ENCODE results near the gene APOBEC2.

APOBEC2 gene

DNA sequence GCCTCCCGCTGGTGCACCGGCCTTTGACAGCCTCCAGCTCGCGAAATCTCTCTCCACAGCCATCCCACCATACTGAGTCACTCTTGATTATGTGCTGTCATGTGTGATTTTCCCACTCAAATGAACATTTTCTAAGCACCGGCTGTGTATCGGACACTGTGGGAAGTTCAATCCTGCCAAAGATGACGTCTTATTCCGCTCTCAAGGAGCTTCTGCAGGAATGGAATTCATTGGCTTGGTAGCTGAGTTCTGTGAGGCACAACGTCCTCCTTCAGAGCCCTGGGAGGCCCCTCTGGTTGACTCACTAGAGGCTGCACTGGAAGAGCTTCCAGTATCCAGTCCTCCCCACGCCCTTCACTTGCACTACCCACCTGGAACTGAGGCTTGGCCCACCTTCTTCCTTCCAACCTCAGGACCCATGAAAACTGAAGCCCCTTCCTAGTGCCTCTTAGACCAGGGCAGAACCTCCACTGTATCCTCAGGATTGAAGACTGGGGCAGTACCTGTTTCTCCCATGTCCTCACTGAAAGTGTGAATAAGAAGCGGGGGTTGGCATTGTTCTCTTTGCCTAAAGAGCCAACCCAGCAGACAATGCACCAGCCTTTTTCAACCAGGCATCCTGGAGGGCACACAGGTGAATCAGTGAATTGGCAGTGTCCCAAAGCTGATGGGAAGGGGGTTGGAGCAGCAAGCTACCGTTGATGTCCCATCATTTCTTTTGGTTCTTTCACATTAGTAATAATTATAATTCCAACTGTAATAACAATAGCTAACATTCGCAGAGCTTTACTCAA lies 15.7 kb upstream of the APOBEC2 start:
- DNase-seq (ENCODE audit: low spot score): no peak

DNA sequence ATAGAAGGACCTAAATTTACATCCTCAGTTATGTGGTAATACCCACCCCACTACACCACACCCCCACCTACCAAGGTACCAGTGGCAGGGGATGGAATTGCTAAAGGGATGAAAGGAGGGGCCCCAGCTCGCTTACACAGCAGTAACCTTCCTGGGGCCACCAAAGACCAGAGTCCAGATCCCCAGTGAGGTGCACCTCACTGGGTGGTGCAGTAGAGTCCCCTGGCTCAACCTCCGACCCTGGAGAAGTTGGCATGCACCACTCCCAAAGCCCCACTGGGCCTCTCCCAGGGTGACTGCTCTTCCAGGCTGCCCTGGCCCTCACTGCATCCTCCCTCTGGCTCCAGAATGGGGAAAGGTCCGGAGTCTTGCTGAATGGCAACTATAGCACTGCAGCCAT lies 14.8 kb upstream of the APOBEC2 start:
- DNase-seq (ENCODE audit: low spot score): no peak

DNA sequence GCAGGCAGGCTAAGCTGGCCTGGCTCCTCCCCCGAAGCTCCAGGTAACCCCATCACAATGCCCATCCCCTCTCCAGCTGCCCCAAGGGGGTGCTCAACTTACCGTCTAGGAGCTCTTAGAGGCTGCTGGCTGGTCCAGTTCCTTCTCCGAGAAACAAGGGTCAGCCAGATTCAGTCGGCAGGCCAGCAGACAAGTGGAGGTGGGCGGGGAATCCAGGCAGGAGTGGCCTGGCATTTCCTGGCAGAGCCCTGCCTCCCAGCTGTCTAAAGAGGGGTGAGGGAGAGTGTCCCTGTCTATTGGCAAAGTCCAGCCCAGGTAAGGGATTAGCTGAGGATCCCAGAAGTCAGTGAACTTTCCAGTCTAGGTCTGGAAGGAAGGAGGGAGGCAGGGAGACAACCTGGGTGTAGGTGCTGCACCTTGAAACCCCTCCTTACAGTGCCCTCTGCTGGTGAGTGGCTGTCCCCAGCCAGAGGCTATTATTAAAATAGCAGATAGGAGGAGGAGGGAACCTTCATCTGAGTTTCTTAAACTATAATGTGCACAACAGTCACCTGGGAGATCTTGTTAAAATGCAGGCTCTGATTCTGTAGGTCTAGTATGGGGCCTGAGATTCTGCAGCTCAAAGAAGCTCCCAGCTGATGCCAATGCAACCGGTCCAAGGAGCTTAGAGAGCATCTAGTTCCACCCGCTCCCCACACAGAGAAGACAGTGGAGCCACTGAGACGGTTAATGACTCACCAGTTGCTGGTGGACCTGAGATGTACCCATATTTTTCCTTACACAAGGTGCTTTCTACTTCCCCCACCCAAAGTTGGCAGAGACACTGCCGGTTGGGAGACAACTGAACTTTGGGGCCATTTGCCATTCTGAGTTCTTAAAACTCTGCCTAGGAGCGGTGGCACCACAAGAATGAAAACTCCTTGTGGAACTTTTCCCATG lies 13.7 kb upstream of the APOBEC2 start, which contains the start of gene UNC5CL:
Gene UNC5CL (minus strand): TSS at position 162 of the 939 bp plus-strand sequence. CDS start 4,147 bp downstream, outside the sequence.
- peak; percentile 82 for DNase-seq (ENCODE audit: low spot score)

DNA sequence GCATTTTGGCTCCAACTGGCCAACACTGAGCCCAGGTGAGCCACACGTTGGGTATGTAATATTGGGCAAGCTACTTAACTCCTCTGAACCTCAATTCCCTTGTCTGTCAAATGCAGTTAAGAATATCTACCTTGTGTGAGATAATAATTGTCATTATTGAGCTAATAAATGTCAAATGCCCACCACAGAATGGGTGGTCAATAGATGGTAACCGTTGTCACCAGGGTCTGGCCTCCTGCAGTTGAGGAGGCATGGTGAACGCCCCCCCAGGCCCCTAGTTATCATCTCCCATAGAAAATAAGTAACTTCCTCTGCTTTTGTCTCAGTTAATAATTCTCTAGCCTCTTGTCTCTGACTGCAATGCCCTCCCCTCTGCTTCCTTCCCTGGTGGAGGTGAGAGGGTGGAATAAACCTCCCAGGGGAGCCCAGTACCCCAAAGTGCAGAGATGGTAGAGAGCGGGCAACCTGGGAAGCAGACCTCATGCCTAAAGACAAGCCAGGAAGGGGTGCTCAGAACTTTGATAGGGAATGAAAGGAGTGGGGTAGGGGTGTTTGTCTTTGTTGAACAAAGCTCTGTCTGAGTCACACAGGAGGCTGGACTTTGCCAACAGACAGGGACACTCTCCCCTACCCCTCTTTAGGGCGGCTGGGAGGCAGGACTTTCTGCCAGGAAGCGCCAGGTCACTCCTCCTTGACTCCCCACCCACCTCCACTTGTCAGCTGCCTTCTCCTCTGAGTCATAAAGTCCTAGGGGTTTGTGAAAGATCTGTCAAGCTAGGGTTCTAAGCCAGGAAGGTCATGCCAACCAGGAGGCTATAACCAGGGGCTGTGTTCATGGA lies 12.7 kb upstream of the APOBEC2 start:
- DNase-seq (ENCODE audit: low spot score): no peak

DNA sequence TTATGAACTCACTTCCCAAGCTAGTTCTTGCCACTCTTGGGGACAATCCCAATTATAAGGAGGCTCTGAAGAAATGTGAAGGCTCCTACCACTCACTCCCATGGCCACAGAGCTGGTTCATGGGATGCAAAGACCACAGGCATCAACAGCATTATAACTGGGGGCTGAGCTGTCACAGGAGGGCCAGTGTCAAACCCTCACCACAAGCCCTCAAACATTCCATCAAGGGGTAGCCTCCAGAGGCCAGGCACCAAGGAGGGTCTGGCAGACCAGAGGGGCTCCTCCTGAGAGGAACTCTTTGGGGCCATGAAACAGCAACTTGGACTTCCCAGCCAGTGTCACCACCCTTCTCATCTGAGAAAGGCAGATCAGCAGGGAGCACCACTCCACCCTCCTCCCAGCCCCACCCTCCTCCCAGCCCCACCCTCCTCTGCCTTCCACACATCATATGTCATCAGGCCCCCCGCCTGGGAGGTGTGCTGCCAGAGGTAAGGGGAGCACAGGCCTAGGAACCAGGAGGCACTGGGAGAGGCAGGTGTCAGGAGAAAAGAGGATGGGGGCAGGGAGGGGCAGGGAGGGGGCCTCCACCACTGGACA lies 12.0 kb upstream of the APOBEC2 start:
- no peak for DNase-seq (ENCODE audit: low spot score)

DNA sequence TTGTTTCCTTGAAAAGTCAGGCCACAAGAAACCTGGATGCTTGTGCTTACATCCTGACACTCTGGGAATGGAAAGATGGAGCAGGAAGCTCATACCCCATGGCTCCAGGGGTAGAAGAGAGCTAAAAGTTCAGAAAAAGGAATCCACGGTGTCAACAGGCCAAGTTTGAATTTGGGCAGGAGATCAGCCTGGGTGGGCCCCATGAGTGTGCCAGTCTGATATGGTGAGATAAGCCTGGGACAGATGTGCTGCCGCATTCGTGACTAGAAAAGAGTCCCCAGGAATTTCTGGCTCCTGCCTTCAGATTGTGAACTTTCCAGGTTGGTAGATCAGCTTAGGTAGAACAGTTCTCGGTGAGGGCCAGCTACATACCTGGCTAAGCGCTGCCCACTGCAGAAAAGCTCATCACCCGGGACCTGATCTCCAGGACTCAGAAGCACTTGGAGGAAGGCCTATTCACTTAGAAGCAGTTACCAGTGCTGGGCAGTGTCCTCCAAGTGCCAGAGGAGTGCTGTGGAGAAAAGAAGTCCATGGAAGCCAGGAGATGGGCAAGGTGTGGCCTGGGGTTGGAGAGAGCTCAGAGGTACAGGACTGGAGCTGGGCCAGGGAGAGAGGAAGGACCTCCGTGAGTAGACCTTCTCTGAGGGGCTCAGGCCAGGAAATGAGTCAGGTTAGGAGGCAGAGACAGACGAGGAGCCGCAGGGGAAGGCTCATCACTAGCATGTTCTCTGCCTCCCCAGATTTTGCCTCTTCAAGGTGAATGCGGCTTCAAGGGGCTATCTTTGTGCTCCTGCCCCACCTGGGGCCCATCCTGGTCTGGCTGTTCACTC lies 10.6 kb upstream of the APOBEC2 start, which contains the start of gene TSPO2:
Gene TSPO2 (plus strand): TSS at position 242 of the 830 bp plus-strand sequence. CDS start 519 bp downstream, at position 761.
- no peak for DNase-seq (ENCODE audit: low spot score)

DNA sequence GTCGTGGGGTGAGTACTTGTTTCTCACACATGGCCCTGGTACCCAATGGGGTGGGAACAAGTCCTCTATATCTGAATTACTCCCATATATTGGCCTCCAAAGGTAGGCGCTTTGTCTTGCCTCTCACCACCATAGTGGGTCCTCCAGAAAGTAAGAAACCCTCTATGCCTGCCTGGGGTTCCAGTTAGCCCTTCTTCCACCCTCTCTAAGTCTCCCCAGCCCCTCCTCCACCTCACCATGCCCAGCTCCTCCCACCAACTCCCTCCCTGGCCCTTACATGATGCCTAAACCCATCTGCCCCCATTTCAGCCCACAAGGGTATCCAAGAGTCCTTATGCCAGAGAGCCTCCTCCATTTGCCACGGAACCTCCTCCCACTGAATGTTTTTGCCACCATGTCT lies 9.9 kb upstream of the APOBEC2 start:
- DNase-seq (ENCODE audit: low spot score): no peak

DNA sequence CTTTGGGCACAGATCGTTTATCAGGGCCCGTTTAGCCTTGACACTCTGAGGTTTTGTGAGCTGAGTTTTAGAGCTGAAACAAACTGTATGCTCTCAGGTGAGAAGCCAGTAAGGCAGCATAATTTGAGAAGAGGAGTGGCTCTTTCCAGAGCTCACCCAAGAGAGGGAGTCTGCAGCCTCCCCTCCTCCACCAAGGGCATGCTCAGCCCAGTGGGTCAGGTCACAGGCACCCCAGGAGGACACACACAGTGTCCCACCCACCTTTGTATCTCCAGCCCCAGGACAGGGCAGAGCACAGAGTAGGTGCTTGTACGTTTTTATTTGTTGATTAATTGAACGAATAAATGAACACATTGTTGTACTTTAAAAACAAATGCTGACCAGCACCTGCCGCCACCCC lies 7.3 kb upstream of the APOBEC2 start:
- no peak for DNase-seq (ENCODE audit: low spot score)

DNA sequence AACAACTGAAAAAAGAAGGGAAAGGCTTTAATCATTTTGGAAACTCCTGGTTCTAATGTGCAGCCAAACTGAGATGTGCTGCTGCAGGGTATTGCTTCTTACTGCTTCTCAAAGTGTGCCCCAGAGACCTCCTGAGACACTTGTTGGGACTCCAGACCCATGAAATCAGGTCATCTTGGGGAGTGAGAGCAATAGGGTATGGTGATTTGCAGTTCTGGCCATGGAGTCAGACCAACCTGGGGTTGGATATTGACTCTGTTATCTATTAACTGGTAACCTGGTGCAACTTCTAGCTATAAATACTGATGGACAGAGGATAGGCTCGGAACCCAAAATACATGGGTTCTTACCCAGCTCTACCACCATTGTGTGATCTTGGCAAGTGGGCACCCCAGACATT lies 6.9 kb upstream of the APOBEC2 start:
- DNase-seq (ENCODE audit: low spot score): no peak

DNA sequence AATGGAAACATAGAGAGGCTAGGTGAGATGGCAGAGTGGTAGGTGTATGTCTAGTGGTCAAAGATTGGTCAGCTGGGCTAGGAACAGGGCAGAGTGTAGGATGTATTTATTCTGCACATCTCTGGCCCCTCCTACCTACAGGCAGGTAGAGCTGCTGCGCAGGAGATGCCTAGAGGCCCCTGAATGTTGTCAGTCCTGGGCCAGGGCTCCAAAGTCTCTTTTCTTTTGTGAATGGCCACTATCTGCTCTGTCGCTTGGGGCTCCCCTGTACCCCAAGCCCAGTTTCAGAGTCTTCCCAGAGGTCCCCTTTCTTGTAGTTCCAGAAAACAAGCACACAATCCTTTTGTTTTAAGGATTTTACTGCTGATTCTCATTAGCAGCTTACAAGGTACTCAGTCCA lies 5.7 kb upstream of the APOBEC2 start:
- no peak for DNase-seq (ENCODE audit: low spot score)

DNA sequence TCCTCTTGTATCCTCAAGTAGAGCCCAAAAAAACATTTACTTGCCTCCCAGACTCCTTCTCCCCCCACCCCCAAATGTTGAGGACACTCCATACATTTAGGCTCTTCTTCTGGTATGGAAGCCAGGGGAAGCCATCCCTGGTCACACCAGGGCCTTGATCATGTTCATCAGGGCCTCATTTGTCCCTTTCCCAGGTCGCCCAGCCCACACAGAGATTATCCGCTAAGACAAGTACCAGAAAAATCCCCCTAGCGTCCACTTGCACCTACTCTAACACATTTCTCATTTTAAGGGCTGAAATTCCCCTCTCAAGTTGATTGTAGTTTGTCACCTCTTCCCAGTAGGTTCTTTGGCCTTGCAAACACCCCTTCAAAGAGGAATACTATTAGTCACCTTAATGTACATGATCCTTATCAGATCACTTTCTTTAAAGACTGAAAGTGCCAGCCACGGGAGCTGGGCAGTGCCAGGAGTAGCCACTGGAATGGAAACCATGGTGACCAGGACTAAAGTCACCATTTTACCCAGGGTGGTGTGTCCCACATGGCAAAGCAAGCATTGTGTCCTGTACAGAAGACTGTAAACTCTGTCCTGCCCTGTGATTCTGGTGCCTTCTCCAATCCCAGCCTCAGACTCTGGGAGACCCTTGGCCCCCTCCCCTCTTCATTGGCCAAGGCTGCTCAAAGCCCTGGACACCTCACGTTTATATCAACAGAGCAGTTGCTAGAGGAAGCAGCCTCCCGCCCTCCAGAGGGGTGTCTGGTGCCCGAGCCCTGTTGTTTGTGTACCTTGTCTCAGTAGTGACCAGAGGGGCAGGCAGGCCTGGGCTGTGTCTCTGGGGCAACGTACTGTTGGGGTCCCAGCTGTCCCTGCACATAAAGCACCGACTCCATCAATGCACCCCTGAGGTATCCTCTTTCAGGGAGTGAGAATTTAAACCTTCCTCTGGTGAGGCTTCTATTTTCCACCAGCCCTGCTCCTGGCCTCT lies 5.0 kb upstream of the APOBEC2 start:
- no peak for DNase-seq (ENCODE audit: low spot score)

DNA sequence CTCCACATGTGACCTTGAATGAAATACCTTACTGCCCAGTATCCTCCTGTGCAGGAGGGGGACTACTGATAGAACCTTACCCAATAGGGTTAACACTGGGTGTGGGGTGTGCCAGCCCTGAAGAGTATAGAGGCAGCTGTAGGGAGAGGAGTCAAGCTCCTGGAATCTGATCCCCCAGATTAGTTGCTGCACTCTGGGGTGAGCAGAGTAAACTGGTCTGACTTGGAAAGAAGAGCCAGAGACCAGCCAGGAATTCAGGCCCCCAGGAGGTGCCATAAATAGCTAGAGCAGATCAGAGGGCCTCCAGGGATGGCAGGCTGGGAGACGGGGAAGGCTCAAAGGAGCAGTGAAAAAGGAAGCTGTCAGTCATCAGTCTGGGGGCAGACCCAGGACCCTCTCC lies 3.5 kb upstream of the APOBEC2 start:
- DNase-seq (ENCODE audit: low spot score): no peak

DNA sequence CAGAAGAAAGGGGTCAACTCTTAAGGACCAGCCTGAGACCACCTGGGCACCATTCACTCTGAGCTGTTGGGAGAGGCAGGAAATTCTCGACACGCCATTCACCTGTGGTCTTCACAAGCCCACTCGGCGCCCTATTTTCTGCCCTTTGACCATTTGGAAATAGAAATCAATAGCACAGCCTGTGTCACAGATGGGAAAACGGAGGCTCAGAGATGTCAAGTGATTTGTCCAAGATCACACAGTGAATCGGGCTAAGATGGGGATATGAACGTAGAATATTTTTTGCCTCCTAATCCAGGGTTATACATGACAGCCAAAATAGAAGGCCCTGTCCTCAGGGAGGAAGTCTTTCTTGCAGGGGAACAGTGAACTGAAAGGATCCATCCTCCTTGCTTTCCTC lies 3.0 kb upstream of the APOBEC2 start:
- DNase-seq (ENCODE audit: low spot score): no peak

DNA sequence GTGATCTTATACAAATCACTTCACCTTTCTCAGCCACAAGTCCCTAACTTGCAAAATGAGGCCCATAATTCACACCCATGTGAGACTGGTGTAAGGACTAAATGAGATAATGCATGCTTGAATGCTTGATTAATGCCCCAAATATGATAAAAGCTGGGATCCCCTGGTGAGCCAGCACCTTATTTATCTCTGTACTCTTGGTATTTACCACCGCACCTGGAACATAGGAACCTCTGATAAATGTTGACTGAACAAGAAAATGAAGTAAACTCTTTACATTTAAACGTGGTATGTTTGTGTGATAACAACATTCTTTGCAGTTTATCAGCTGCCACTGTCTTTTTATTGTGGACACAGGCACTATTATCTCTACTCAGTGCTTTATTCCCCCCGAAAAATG lies 2.5 kb upstream of the APOBEC2 start:
- DNase-seq (ENCODE audit: low spot score): no peak

DNA sequence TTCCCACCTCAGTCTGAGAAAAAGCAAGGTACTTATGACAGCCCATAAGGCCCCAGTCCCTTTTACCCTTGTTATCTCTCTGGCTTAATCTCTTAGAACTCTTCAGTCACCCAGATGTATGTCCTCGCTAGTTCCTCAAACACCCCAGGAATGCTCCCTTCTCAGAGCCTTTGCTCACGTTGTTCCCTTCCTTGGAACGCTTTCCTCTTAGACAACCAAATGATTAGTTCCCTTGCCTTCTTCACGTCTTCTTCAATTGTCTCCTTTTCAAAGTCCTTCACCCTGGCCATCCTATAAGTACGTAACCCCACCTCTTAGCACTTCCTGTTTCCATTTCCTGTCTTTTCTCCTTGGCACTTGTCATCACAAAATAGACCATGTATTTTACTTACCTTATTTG lies 1.1 kb upstream of the APOBEC2 start:
- peak; percentile 58 for DNase-seq (ENCODE audit: low spot score)

DNA sequence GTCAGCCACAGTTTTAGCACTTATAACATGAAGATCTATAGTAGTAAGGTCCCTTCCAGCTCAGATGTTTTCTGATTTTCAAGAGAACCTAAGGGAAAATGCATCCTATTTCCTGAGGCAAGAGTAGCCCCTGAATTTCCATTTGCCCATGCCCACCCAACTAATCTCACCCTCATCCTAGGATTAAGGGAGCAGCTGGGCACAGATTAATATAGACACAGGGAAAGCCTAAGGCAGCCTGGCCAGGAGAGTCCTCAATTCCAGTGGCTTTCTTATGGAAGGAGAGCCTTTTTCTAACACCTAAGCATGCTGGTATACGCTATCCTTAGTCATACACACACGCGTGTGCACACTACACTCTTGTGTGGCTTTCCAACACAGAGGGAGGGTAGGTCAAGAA lies 1.5 kb downstream of the APOBEC2 start:
- DNase-seq (ENCODE audit: low spot score): no peak

DNA sequence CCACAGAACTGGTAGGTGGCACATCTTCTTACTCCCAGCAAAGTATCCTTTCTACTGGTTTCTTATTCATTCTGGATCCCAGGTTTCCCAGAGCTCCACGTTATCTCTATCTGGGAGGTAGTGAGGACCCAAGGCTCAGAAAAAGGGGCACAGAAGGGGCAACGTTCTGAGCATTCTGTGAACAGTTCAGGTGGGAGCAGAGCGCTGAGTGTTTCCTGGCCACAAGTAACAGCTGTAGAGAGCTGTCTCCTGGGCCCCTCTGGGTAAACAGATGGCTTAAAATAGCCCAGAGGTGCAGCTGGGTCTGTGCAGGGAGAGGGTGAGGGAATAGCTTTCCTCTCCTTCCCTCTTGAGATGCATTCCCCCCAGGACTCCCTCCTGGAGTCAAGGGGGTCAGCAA lies 2.1 kb downstream of the APOBEC2 start:
- no peak for DNase-seq (ENCODE audit: low spot score)

DNA sequence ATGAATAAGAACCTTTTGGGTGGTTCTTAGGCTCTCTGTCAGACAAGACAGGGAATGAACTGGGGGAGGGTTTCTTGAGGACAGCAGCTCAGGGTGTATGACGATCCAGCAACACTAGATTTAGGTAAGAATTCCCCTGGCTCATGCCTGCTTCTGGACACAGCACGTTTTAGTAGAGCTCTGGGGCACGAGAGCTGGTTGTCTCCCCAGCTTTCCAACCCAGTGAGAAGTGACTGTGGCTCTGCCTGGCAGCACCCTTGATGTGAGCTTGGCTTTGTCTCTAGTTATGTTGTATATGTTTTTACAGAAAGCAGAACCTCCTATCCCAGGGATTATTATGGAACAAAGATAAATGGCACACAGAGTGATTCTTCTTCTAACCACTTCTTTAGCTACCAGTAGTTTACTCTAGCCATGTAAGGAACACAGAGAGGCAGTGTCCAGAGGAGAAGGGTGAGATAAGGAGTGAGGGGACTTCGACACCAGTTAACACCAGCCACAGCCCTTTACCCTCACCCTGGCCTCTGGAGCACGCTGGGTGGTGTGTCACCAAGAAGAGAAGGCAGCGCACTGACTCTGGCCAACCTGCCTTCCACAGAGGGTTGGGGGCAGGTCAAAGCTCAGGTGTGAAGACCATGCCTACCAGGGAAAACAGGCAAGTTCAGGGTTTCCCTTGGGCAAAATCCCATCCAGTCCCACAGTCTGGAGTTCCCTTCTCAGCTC lies 3.9 kb downstream of the APOBEC2 start:
- no peak for DNase-seq (ENCODE audit: low spot score)

DNA sequence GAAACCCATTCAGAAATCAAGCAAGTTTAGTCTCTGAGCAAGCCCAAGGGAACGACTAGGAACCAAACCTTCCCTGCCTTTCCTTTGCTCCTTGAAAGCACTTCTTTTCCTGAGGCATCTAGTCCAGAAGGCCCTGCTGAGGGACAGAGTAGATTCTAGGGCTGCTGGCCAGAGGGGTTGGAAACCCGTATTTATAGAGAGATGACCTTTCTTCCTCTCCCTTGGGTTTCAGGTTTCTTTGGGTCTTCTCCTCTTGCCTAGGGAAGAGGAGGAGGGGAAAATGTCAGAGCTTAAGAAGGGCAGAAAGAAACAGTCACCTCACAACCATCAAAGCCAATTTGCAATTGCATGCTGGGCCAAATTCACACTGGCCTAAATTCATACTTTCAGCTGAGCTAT lies 5.8 kb downstream of the APOBEC2 start:
- DNase-seq (ENCODE audit: low spot score): no peak

All from germinal center (tissue), 1 donor.